Chondrocyte (in vitro differentiated cells): ENCODE results near the gene TRIM32. TPM values are rescaled to one million over a fixed set of nuclear protein-coding genes. Genes with fewer than 3 reads are reported as not detected.

Experiments used
- DNase-seq: peaks from one replicate; pipeline ENCODE4 v3.0.0; 2021; ENCODE audit warnings: mixed read lengths, low spot score
- H3K27ac Mint-ChIP-seq: one replicate; pipeline ENCODE4 v1.8.0; 2021; ENCODE audit warnings: mild to moderate bottlenecking, moderate library complexity, mixed read lengths; ENCODE audit not compliant: unreplicated experiment
- H3K27me3 Mint-ChIP-seq: 2 replicates; pipeline ENCODE4 v1.8.0; 2021; ENCODE audit warnings: low read depth, mixed read lengths
- H3K36me3 Mint-ChIP-seq: 2 replicates; pipeline ENCODE4 v1.8.0; 2021; ENCODE audit warnings: low read depth, mixed read lengths
- H3K4me1 Mint-ChIP-seq: 2 replicates; pipeline ENCODE4 v1.8.0; 2021; ENCODE audit warnings: low read depth, mild to moderate bottlenecking, mixed read lengths
- H3K4me3 Mint-ChIP-seq: one replicate; pipeline ENCODE4 v1.8.0; 2021; ENCODE audit warnings: mild to moderate bottlenecking, moderate library complexity, mixed read lengths; ENCODE audit not compliant: unreplicated experiment
- H3K9me3 Mint-ChIP-seq: 2 replicates; pipeline ENCODE4 v1.8.0; 2021; ENCODE audit warnings: low read depth, mixed read lengths
- total RNA-seq: library from RNA; stranded (reverse); gene quantifications from 3 replicates; pipeline ENCODE4 v1.2.1, GENCODE V29; 2021
- TF ChIP-seq, protein P1 (sequence below): fragments of 200-600 bp; sonication (generic); IDR thresholded peaks from 2 replicates; pipeline ENCODE4 v1.5.0; 2021; ENCODE audit warnings: antibody characterized with exemption, mild to moderate bottlenecking, moderate library complexity

Gene TRIM32
- total RNA-seq, 1 donor from 2014 or later, result 40.1 TPM

DNA sequence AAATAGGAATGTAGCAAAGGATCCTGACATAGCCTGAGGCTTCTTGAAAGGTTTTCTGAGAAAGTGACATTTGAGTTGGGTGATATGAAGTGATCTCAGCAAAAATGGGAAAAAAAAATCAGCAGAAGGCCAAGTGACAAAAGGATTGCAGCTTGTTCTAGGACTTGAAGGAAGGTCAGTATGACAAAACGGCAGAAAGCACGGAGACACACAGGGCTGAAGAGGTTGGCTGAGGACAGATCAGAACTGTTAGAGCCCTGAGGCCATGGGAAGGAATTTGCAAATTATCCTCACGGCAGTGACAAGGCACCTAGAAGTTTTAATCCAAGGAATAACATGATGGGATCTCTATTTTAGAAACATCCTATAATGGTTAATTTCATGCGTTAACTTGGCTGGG, 31.0 kb downstream of the TRIM32 start:
- TF ChIP-seq, protein P1, sequence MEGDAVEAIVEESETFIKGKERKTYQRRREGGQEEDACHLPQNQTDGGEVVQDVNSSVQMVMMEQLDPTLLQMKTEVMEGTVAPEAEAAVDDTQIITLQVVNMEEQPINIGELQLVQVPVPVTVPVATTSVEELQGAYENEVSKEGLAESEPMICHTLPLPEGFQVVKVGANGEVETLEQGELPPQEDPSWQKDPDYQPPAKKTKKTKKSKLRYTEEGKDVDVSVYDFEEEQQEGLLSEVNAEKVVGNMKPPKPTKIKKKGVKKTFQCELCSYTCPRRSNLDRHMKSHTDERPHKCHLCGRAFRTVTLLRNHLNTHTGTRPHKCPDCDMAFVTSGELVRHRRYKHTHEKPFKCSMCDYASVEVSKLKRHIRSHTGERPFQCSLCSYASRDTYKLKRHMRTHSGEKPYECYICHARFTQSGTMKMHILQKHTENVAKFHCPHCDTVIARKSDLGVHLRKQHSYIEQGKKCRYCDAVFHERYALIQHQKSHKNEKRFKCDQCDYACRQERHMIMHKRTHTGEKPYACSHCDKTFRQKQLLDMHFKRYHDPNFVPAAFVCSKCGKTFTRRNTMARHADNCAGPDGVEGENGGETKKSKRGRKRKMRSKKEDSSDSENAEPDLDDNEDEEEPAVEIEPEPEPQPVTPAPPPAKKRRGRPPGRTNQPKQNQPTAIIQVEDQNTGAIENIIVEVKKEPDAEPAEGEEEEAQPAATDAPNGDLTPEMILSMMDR, result no peak
- DNase-seq, result no peak
- Mint-ChIP-seq H3K36me3 (peaks cover 3% of the 10 kb centered on the region), H3K9me3 (no peaks in the 10 kb centered on the region), H3K4me3 (no peak overlapping the region), H3K27me3 (peaks cover 2% of the 10 kb centered on the region), H3K4me1 (peaks cover 4% of the 10 kb centered on the region), H3K27ac (no peak overlapping the region)

- Mint-ChIP-seq H3K36me3 (peaks cover 3% of the 10 kb centered on the region), H3K4me3 (no peak overlapping the region)
These were observed 33.0 kb downstream of the TRIM32 start for GRCh38 chr9:116720111-116720510.

GRCh38 chr9:116721411-116721810, 34.3 kb downstream of the TRIM32 start:
- DNase-seq, result no peak
- H3K9me3 Mint-ChIP-seq, result no peaks in the 10 kb centered on the region

More at GRCh38 chr9:116720111-116720510, 33.0 kb downstream of the TRIM32 start:
- no peak overlapping the region for H3K27ac Mint-ChIP-seq
- TF ChIP-seq, protein P1, result no peak
- H3K27me3 Mint-ChIP-seq, result peaks cover 3% of the 10 kb centered on the region
- H3K4me1 Mint-ChIP-seq, result peaks cover 4% of the 10 kb centered on the region
- H3K9me3 Mint-ChIP-seq, result no peaks in the 10 kb centered on the region
- DNase-seq, result no peak

DNA sequence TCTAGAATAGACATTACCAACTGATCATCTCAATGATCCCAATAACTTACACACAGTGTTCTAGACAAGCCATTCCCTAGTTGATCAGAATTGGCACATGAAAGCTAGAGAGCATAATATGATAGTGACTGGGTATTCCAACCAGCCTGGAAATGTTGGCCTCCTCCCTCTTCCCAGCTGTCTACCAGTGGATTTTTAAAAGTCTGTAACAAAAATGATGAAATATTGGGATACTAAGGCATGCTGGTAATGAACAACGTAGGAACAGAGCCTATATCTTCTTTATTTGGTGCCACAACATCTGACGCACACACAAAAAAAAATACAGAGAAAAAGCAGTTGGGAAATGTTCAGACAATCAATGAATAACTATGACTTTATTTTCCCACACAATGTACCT, 34.8 kb downstream of the TRIM32 start:
- Mint-ChIP-seq H3K27ac (no peak overlapping the region), H3K36me3 (peaks cover 3% of the 10 kb centered on the region), H3K27me3 (peaks cover 4% of the 10 kb centered on the region), H3K4me1 (peaks cover 4% of the 10 kb centered on the region), H3K9me3 (no peaks in the 10 kb centered on the region), H3K4me3 (no peak overlapping the region)
- TF ChIP-seq, protein P1, result no peak
- no peak for DNase-seq

More at GRCh38 chr9:116721411-116721810, 34.3 kb downstream of the TRIM32 start:
- Mint-ChIP-seq H3K36me3 (peaks cover 3% of the 10 kb centered on the region), H3K27ac (no peak overlapping the region), H3K27me3 (peaks cover 3% of the 10 kb centered on the region), H3K4me3 (no peak overlapping the region), H3K4me1 (peaks cover 4% of the 10 kb centered on the region)
- TF ChIP-seq, protein P1, result no peak

DNA sequence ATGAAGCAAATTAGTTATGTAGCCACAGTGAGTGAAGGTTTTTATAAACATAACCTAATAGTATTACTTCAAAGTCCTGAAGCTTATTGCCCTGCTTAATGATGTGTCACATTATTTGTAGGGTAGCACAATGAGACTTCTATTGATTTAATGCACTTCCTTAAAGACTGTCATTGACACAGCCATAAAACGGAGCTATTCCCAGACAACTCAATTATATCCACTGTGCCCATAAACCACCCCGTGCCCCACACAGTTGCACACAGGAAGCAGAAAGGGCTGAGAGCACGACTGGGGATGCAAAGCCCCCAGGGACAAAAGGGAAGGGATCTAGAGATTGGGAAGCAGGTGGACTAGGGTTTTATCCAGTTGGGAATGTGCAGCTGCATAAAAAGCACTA, 37.0 kb downstream of the TRIM32 start:
- no peak overlapping the region for H3K27ac Mint-ChIP-seq
- H3K4me1 Mint-ChIP-seq, result no peaks in the 10 kb centered on the region
- H3K36me3 Mint-ChIP-seq, result no peaks in the 10 kb centered on the region
- peaks cover 13% of the 10 kb centered on the region for H3K27me3 Mint-ChIP-seq
- DNase-seq, result no peak
- TF ChIP-seq, protein P1, result no peak
- no peaks in the 10 kb centered on the region for H3K9me3 Mint-ChIP-seq
- H3K4me3 Mint-ChIP-seq, result no peak overlapping the region
